Lower leg skin (tissue), 3 donors: ENCODE data around the gene TEX101.

ENCODE experiments used
- CTCF ChIP-seq, 3 donors: fragments of 450-650 bp; IDR thresholded peaks; one replicate each; pipeline ENCODE4 v1.5.1; 2016; ENCODE audit warnings: antibody characterized with exemption in 3 of 3, mild to moderate bottlenecking in 3 of 3, moderate library complexity in 2 of 3
- POLR2A ChIP-seq, 2 donors: fragments of 450-650 bp; IDR thresholded peaks; one replicate each; pipeline ENCODE4 v1.6.1; 2016 to 2017; ENCODE audit warnings: antibody characterized with exemption in 2 of 2, mild to moderate bottlenecking in 1 of 2, moderate library complexity in 1 of 2

DNA sequence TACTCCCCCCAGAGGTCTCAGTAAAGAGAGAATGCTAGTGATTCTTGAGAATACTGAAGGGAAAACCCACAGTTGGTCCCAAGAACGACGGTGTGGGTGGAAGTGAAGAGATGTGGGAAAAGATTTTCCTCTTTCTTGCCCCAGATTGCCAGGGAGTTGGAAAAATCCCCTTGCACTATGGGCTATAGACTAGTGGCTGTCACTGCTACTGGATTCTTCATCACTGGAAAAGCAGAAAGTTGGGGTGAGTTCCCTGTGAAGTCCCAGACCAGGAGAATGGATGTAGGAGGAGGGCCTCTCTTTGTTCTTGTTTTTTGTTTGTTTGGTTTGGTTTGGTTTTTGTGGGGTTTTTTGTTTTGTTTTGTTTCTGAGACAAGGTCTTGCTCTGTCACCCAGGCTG is 39.3 kb downstream of the TEX101 start:
- TF ChIP-seq POLR2A (IDR thresholded peaks at IDR 0.05) (no peak), CTCF (IDR thresholded peaks at IDR 0.05) (no peak)
